ENCODE data around the gene RPRML. TPM values are rescaled to one million over a fixed set of nuclear protein-coding genes. Genes with fewer than 3 reads are reported as not detected.

RPRML gene
- total and polyA plus RNA-seq, 11 donors, result 0.15 to 0.37 (median 0.27) TPM; not detected in 7

- ATAC-seq (no peak), DNase-seq (no peak)
- WGBS, 4 donors, result 79 to 83% (median 81%) methylated on average over 7 of the region's 7 CpGs
- Histone ChIP-seq H3K9me3 (no peaks in the 10 kb centered on the region), H3K4me1 (peaks cover 0 to 9% (median 0%) of the 10 kb centered on the region in 12 donors), H3K4me3 (no peak overlapping the region), H3K36me3 (no peaks in the 10 kb centered on the region), H3K27me3 (peaks cover 0 to 2% (median 0%) of the 10 kb centered on the region in 9 donors), H3K27ac (no peak overlapping the region)
- intact Hi-C loops (cut with DNase I), result no loop called here
- TF ChIP-seq POLR2A (IDR thresholded peaks at IDR 0.05), result no peak
- no peak for TF ChIP-seq CTCF (IDR thresholded peaks at IDR 0.05)
Observed at GRCh38 chr17:46986366-46986765, 7.3 kb upstream of the RPRML start.

GRCh38 chr17:46984892-46985291 is 5.8 kb upstream of the RPRML start:
- DNase-seq (no peak), ATAC-seq (peak in 3 of 4 donors; percentile 16 to 25 (median 18))
- no peaks in the 10 kb centered on the region for H3K9me3 ChIP-seq
- H3K27me3 ChIP-seq, result peaks cover 0 to 13% (median 0%) of the 10 kb centered on the region in 9 donors
- H3K27ac ChIP-seq, result peak overlapping the region in 8 of 12 donors; percentile 35 to 72 (median 61)
- TF ChIP-seq CTCF (IDR thresholded peaks at IDR 0.05) (no peak), POLR2A (IDR thresholded peaks at IDR 0.05) (no peak)
- H3K36me3 ChIP-seq, result no peaks in the 10 kb centered on the region
- WGBS, 4 donors, result 45 to 63% (median 51%) methylated on average over 5 of the region's 5 CpGs
- intact Hi-C loops (cut with DNase I), result no loop called here
- no peak overlapping the region for H3K4me3 ChIP-seq
- peaks cover 0 to 9% (median 0%) of the 10 kb centered on the region in 12 donors for H3K4me1 ChIP-seq

- H3K36me3 ChIP-seq, result no peaks in the 10 kb centered on the region
- peaks cover 0 to 14% (median 4%) of the 10 kb centered on the region in 12 donors for H3K4me1 ChIP-seq
- H3K27ac ChIP-seq, result peak overlapping the region in 9 of 12 donors; percentile 35 to 72 (median 58)
- WGBS, 4 donors, result 38 to 65% (median 47%) methylated on average over 6 of the region's 6 CpGs
- H3K4me3 ChIP-seq, result no peak overlapping the region
- TF ChIP-seq POLR2A (IDR thresholded peaks at IDR 0.05) (no peak), CTCF (IDR thresholded peaks at IDR 0.05) (no peak)
- peak; percentile 89 to 98 (median 92) for ATAC-seq
- peak in 4 of 5 donors; percentile 34 to 65 (median 57) for DNase-seq
- peaks cover 0 to 19% (median under 1%) of the 10 kb centered on the region in 9 donors for H3K27me3 ChIP-seq
- H3K9me3 ChIP-seq, result no peaks in the 10 kb centered on the region
- intact Hi-C loops (cut with DNase I), result no loop called here
Observed at GRCh38 chr17:46984341-46984740, 5.3 kb upstream of the RPRML start.

GRCh38 chr17:46983782-46984181 is 4.7 kb upstream of the RPRML start:
- no peak for DNase-seq

More at GRCh38 chr17:46983782-46984181, 4.7 kb upstream of the RPRML start:
- intact Hi-C loops (cut with DNase I), result no loop called here
- TF ChIP-seq POLR2A (IDR thresholded peaks at IDR 0.05), result no peak
- TF ChIP-seq CTCF (IDR thresholded peaks at IDR 0.05), result no peak
- Histone ChIP-seq H3K4me3 (no peak overlapping the region), H3K36me3 (no peaks in the 10 kb centered on the region), H3K9me3 (no peaks in the 10 kb centered on the region), H3K27ac (peak overlapping the region in 6 of 12 donors; percentile 24 to 72 (median 49)), H3K4me1 (peaks cover 0 to 16% (median 6%) of the 10 kb centered on the region in 12 donors), H3K27me3 (peaks cover 2 to 24% (median 6%) of the 10 kb centered on the region in 9 donors)
- 46 to 64% (median 58%) methylated on average over 5 to 6 of the region's 6 CpGs for WGBS, 4 donors
- no peak for ATAC-seq

Measured in heart left ventricle (tissue), 16 donors.